GM18526 (cell line): ENCODE data around the gene TMEM169.

Experiments used
- POLR2A ChIP-seq: IDR thresholded peaks from 3 replicates; pipeline ENCODE4 v1.6.1; 2011; ENCODE audit not compliant: insufficient read length; ENCODE audit errors: extremely low read depth

Gene TMEM169

DNA sequence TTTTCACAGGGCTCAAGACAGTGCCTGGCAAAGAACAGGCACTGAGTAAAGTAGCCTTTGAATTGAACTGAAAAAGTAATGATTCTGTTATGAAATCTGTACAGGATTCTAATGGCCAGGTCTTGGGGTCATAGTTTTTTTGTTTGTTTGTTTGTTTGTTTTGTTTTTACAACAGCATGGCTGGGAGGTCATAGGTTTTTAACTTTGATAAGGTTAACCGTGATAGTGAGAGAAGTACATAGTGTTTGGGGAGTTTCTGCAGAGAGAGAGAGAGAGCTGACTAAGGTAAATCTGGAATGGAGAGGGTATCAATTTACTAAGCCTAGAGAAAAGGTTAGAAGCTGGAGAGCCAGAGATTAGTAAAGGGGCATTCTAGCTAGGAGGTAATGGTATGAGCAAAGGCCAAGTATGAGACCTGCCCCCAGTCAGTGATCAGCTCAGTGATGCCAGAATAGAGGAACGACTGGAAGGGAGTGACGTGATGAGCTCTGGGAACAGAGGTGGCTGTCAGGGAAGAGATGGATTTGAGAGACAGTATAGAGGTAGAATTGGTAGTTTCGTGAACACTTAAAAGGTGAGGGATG is 53.3 kb downstream of the TMEM169 start:
- TF ChIP-seq POLR2A, result no peak

DNA sequence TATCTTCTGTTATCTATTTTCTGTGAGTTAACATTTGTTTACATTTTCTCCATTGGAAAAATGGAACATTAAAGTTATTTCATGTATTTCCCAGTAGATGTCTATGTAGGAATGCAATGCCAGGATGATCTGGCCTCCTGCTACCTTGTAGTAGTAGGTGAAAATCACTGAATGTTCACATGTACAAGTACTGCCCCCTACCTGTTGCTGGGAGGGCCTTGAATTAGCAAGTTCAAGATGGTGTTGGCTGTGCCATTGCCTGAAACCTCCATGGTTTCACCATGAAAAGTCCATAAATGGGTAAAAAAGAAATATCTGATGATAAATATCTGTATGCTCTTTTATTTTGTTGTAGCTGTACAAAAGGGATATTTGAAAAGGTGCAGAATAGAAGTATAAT is 58.2 kb downstream of the TMEM169 start:
- no peak for TF ChIP-seq POLR2A

DNA sequence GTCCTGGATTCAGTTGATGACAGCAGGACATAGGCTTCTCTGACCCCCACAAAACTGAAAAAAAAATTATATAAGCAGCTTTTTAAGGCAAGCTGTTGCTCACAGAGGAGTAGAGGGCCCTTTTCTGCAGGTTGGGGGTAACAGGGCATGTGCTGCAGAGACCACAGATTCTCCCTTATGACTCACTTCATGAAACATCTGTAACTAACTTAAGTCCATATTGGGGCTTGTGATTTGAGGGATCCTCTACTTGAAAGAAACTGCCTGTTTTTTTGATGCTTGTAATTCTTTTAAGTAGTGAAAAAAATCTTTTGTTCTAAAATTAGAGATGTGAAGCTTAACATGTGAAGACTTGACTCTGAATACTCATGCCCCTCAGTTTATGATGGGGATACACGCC is 60.8 kb downstream of the TMEM169 start:
- no peak for TF ChIP-seq POLR2A

DNA sequence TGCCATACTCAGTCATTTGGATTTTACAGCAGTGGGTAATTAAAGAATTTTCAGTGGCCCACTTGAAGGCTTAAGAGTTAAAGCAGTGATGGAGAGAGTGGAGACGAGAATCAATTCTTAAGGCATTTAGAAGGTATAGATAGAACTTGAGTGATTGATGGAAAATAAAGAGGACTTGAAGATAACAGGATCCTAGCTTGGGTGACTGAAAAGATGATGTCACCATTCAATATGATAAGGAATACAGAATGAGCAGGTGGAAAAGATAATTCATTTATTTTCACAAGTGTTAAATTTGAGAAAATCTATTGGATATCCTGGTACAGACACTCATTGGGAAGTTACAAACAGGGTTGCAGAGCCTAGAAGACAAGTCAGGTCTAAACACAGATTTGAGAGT is 62.7 kb downstream of the TMEM169 start:
- no peak for TF ChIP-seq POLR2A

DNA sequence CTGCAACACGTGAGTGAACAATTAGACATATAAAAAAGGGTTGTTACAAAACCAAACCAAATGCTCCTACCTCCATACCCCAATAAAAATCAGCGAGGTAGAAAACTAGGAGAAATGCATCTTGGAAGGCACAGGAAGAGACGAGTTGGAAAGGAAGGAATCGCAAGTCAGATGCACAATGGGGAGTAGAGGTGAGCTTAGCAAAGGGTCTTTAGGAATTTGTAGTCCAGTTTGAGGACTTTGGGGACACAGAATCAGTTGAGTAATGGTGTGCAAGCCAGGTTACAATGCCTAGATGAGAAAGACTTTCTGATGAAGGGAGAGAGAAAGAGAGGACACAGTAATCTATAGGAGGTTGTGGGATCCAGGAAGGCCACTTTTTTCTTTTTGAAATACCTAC is 63.1 kb downstream of the TMEM169 start:
- no peak for TF ChIP-seq POLR2A

DNA sequence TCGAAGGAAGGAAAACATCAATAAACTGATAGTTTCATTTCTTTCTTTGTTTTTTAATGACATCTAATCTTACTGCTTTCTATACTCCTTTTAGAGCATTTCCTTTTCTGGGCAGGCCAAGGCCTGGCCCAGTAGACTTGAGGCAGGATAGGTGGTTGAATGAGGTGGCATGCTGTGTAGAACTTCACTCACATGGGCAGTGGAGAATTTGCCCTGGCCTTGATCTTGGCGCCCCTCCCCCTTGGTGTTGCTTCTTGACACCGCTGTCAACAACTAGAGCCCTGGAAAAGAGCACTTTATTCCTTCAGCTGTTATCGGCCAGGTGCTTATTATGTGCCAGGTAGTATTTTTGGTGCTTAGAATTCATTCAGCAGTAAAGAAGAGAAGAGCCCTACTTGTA is 64.9 kb downstream of the TMEM169 start:
- TF ChIP-seq POLR2A, result no peak

DNA sequence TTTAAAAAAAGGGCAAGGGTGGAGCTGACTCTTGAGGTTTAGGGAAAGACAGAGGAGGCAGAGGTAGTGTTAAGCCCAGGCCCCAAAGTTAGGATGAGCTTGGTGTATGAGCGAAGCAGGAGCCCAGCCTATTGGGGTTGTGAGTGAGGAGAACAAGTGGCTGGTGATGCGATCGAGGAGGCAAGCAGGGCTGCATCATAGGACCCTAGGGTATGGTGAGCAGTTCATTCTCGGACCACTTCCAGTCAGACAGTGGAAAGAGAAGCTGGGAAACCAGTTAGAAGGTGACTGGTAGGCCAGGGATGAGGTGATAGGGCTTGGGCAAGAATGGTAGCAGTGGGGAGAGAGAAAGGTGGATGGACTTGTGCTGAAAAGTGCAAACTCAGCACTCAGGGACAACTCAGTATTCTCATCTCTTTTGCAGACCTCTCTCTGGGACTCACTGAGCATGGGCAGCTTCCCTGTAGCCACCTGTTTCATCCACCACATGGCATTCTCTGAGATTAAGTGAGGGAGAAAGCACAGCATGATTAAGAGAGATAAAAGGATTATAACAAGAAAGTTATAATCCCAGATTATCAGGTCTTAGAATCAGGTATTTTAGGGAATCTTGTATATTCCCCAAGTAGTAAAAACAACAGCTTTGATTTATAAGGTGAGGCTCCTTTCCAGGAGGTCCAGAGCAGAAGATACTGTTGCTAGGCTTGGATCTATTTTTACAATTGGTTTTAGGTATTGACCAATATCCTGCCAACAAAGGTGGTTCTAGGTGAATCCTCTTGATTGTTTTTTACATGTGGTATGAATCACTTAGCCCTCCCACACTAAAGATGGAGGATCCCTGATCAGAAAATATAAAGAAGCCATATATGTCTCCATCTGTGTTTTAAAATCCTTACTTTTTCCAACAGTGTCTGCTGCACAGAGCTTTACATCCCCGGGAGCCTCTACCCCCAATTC is 65.7 kb downstream of the TMEM169 start:
- TF ChIP-seq POLR2A, result no peak

DNA sequence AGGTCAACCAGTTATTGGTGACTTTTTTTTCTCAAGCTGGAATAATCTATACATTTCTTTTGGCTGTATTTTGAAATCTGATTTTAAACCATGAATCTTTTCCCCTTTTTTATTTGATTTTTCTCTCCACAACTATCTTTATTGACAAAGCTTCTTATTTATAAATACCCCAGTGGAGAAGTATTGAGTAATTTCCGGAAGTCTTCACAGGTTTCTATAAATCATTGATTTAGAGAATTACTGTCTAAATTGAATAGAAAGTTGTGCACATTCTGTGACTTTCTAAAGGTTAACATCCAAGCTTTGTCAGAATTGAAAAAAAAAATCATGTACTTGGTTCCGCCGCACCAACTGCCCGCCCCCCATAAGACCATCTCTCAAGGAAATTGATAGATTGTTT is 67.3 kb downstream of the TMEM169 start:
- no peak for TF ChIP-seq POLR2A

DNA sequence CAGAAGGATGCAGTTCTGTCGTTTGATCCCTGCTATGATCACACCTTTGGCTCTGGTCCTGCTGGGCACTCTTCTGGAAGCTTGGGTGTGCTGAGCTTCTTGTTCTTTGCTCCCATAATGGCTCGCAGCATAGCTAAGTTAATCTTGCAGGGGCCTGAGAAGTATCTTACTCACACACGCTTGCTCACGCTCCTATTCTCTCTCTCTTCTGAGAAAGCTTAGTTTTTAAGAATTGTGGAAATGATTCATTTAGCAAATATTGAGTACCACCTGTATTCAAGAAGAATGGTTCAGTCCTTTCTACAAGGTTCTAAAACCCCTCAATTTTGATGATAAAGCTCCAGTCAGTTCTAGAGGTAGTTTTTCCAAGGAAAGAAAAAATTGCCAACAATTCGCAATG is 68.0 kb downstream of the TMEM169 start:
- TF ChIP-seq POLR2A, result no peak

DNA sequence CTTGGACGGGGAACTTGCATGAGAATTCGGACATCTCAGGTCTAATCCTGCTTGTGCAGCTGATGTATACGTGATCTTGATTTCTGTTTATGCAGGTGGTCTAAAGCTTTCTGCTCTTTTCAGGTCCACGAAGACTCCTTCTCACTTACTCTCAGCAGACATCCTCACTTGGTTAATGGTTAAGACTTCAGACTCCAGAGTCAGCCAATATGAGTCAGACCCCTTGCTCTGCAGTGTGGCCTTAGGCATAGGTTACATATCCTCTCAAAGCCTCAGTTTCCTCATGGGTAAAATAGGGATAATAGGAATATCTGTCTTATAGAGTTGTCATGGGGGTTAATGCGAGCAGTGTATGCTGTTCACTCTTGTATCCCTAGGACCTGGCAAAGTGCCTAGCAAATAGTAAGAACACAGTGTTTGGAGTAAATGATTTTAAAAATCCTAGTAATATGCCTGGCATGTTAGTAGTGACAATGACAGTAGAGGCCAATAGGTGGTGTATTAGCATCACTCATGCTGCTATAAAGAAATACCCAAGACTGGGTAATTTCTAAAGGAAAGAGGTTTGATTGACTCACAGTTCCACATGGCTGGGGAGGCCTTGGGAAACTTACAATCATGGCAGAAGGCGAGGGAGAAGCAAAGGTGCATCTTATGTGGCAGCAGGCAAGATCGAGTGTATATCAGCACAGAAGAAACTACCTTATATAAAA is 69.8 kb downstream of the TMEM169 start:
- TF ChIP-seq POLR2A, result no peak
